Transverse colon (tissue), 4 donors: ENCODE measurements around the gene TDRKH. TPM values are rescaled to one million over a fixed set of nuclear protein-coding genes. Genes with fewer than 3 reads are reported as not detected.

Source experiments
- DNase-seq: peaks from one replicate; pipeline ENCODE4 v3.0.0-alpha.2; 2019
- H3K27ac ChIP-seq, 4 donors: fragments of 200-600 bp; sonication (generic); 2 replicates each; pipeline ENCODE4 v1.5.1; 2016 to 2018; ENCODE audit warnings: inconsistent platforms in 4 of 4
- H3K27me3 ChIP-seq: fragments of 200-600 bp; sonication (generic); 2 replicates; pipeline ENCODE4 v1.5.1; 2017; ENCODE audit warnings: inconsistent platforms
- H3K36me3 ChIP-seq, 4 donors: fragments of 200-600 bp; sonication (generic); 2 replicates each; pipeline ENCODE4 v1.5.1; 2017 to 2019; ENCODE audit warnings: inconsistent platforms in 4 of 4
- H3K4me1 ChIP-seq, 4 donors: fragments of 200-600 bp; sonication (generic); 2 replicates each; pipeline ENCODE4 v1.5.1; 2017 to 2020; ENCODE audit warnings: inconsistent platforms in 4 of 4
- H3K4me3 ChIP-seq, 4 donors: fragments of 200-600 bp; sonication (generic); 1 replicate in 1 of 4; 2 replicates in 3 of 4; pipeline versions ENCODE4 v1.5.1 to v1.6.1; 2017 to 2019; ENCODE audit warnings: inconsistent platforms in 4 of 4
- H3K9me3 ChIP-seq, 2 donors: fragments of 200-600 bp; sonication (generic); 2 replicates each; pipeline ENCODE4 v1.5.1; 2017 to 2019; ENCODE audit warnings: inconsistent platforms in 2 of 2
- CTCF ChIP-seq, 5 experiments: fragments of 200-600 bp in 3 of 5; fragments of 450-650 bp in 2 of 5; sonication (generic) in 3 of 5; IDR thresholded peaks; 1 replicate in 2 of 5; 2 replicates in 3 of 5; pipeline ENCODE4 v1.5.1; 2016 to 2017; ENCODE audit warnings: antibody characterized with exemption in 5 of 5, inconsistent platforms in 3 of 5, mild to moderate bottlenecking in 2 of 5, moderate library complexity in 1 of 5
- EP300 ChIP-seq: sonication (generic); formaldehyde crosslinking; IDR thresholded peaks from one replicate; pipeline ENCODE4 v1.6.1; 2017; ENCODE audit warnings: antibody characterized with exemption, low read depth
- POLR2A ChIP-seq: fragments of 450-650 bp; IDR thresholded peaks from one replicate; pipeline ENCODE4 v1.6.1; 2016; ENCODE audit warnings: antibody characterized with exemption, mild to moderate bottlenecking, moderate library complexity
- POLR2AphosphoS5 ChIP-seq, 3 donors: sonication (generic); formaldehyde crosslinking; IDR thresholded peaks; one replicate each; pipeline ENCODE4 v1.6.1; 2016; ENCODE audit warnings: antibody characterized with exemption in 3 of 3
- WGBS, 2 donors: methylation state at CpG; one replicate each; pipeline ENCODE4 v1.1.5; 2018; ENCODE audit warnings: low coverage in 1 of 2; 5-methylcytosine and 5-hydroxymethylcytosine counted together
- in situ Hi-C, 4 donors: fragments of 200-750 bp; cut with MboI; loops; one replicate each; pipeline versions ENCODE4 v1.15.0 to v1.15.1; 2017; ENCODE audit warnings: low sequenced_read_pairs in 3 of 4, low pct_ligation_motif_present in 1 of 4, low pct_unique_long_range_greater_than_20kb in 1 of 4
- intact Hi-C: fragments of 100-400 bp; cut with DNase I; formaldehyde crosslinking; loops from one replicate; pipeline ENCODE4 v1.15.1; 2023; ENCODE audit warnings: low total_unique reads
- total RNA-seq, 4 donors: library from RNA; depleted of rRNA; stranded (reverse); fragments of >200 nt; gene quantifications; one replicate each; pipeline ENCODE4 v1.1.0, GENCODE V29; 2016

TDRKH gene
- total RNA-seq, 4 donors from 2014 or later: 0.80 to 5.4 (median 4.0) TPM

- no peaks in the 10 kb centered on the region for H3K27me3 ChIP-seq
- no peak overlapping the region for H3K4me3 ChIP-seq
- 76% methylated on average over 1 of the region's 1 CpG; no CpG with 5 or more reads in 1 of the 2 donors for WGBS, 2 donors
- intact Hi-C loops (no loop called here), in situ Hi-C loops (no loop called here)
- H3K4me1 ChIP-seq: no peaks in the 10 kb centered on the region
- H3K27ac ChIP-seq: no peak overlapping the region
- H3K36me3 ChIP-seq: no peaks in the 10 kb centered on the region
- TF ChIP-seq CTCF (IDR thresholded peaks at IDR 0.05) (no peak), EP300 (no peak), POLR2A (no peak), POLR2AphosphoS5 (IDR thresholded peaks at IDR 0.05) (no peak)
- no peak for DNase-seq
- no peaks in the 10 kb centered on the region for H3K9me3 ChIP-seq
These were observed 17.5 kb upstream of the TDRKH start for GRCh38 chr1:151807766-151808165.

- no peak for DNase-seq
- Histone ChIP-seq H3K4me3 (no peak overlapping the region), H3K27me3 (peaks cover under 1% of the 10 kb centered on the region), H3K4me1 (no peaks in the 10 kb centered on the region), H3K36me3 (no peaks in the 10 kb centered on the region), H3K9me3 (no peaks in the 10 kb centered on the region), H3K27ac (no peak overlapping the region)
- WGBS, 2 donors: 70% methylated on average over 5 of the region's 5 CpGs; no CpG with 5 or more reads in 1 of the 2 donors
- in situ Hi-C loops: no loop called here
- intact Hi-C loops: no loop called here
- no peak for TF ChIP-seq POLR2A
- TF ChIP-seq EP300: no peak
- TF ChIP-seq POLR2AphosphoS5 (IDR thresholded peaks at IDR 0.05): no peak
- TF ChIP-seq CTCF (IDR thresholded peaks at IDR 0.05): no peak
These were observed 16.8 kb upstream of the TDRKH start for GRCh38 chr1:151807131-151807530.

- Histone ChIP-seq H3K9me3 (no peaks in the 10 kb centered on the region), H3K4me3 (no peak overlapping the region), H3K4me1 (no peaks in the 10 kb centered on the region), H3K36me3 (no peaks in the 10 kb centered on the region), H3K27me3 (peaks cover 3% of the 10 kb centered on the region), H3K27ac (no peak overlapping the region)
- DNase-seq: no peak
- intact Hi-C loops (no loop called here), in situ Hi-C loops (no loop called here)
- 57 to 68% methylated on average over 1 to 7 of the region's 7 CpGs for WGBS, 2 donors
- TF ChIP-seq POLR2A (no peak), POLR2AphosphoS5 (IDR thresholded peaks at IDR 0.05) (no peak)
These were observed 15.9 kb upstream of the TDRKH start for GRCh38 chr1:151806170-151806569.

- H3K9me3 ChIP-seq: no peaks in the 10 kb centered on the region
- in situ Hi-C loops: no loop called here
- no peak for DNase-seq
- no peaks in the 10 kb centered on the region for H3K4me1 ChIP-seq
- intact Hi-C loops: no loop called here
- H3K27ac ChIP-seq: no peak within 1 kb of the TSS
- TF ChIP-seq POLR2AphosphoS5 (IDR thresholded peaks at IDR 0.05) (no peak), POLR2A (no peak), CTCF (IDR thresholded peaks at IDR 0.05) (no peak), EP300 (no peak)
- 40 to 57% methylated on average over 1 to 12 of the region's 12 CpGs for WGBS, 2 donors
- H3K27me3 ChIP-seq: peaks cover 3% of the 10 kb centered on the region
- no peak within 1 kb of the TSS for H3K4me3 ChIP-seq
- H3K36me3 ChIP-seq: no peaks in the 10 kb centered on the region
These were observed 14.9 kb upstream of the TDRKH start, which contains the start of gene LINGO4 for GRCh38 chr1:151805066-151805820. LINGO4 (minus strand) TSS chr1:151805419; CDS start chr1:151802704, 2,715 bp downstream.
